K562 (cell line): ENCODE data around the gene NIPAL4. TPM values are rescaled to one million over a fixed set of nuclear protein-coding genes. Genes with fewer than 3 reads are reported as not detected.

Source experiments
- BDP1 ChIP-seq: IDR thresholded peaks from 3 replicates; pipeline ENCODE4 v1.6.1; 2011; ENCODE audit not compliant: insufficient read length, insufficient read depth
- CREBBP ChIP-seq: IDR thresholded peaks from one replicate; pipeline ENCODE4 v1.6.1; 2012; ENCODE audit warnings: low read depth, mild to moderate bottlenecking, control low read depth, inconsistent platforms, low read length
- DEAF1 ChIP-seq: fragments of 450-650 bp; formaldehyde crosslinking; IDR thresholded peaks from 2 replicates; pipeline ENCODE4 v1.4.0; 2020; ENCODE audit warnings: mild to moderate bottlenecking, moderate library complexity
- DPF2 ChIP-seq: fragments of 450-650 bp; IDR thresholded peaks from 2 replicates; pipeline ENCODE4 v1.6.1; 2016
- E2F1 ChIP-seq: sonication (generic); formaldehyde crosslinking; IDR thresholded peaks from 2 replicates; pipeline ENCODE4 v1.8.1; 2023; ENCODE audit warnings: mild to moderate bottlenecking, missing genetic modification reagents, moderate library complexity
- HDAC8 ChIP-seq: fragments of 450-650 bp; IDR thresholded peaks from 2 replicates; pipeline ENCODE4 v1.6.1; 2016; ENCODE audit warnings: mild to moderate bottlenecking, missing genetic modification characterization, moderate library complexity, missing compliant biosample characterization
- HES1 ChIP-seq: fragments of 450-650 bp; IDR thresholded peaks from 2 replicates; pipeline ENCODE4 v1.6.1; 2016; ENCODE audit warnings: low read depth, mild to moderate bottlenecking, moderate library complexity
- HMBOX1 ChIP-seq: sonication (generic); IDR thresholded peaks from 2 replicates; pipeline ENCODE4 v1.6.1; 2016
- JUNB ChIP-seq: fragments of 450-650 bp; formaldehyde crosslinking; conservative IDR thresholded peaks from 2 replicates; pipeline ENCODE4 v1.4.0; 2020; ENCODE audit warnings: mild to moderate bottlenecking
- NCOA4 ChIP-seq: fragments of 450-650 bp; IDR thresholded peaks from 2 replicates; pipeline ENCODE4 v1.6.1; 2018; ENCODE audit warnings: mild to moderate bottlenecking; ENCODE audit not compliant: partially characterized antibody
- PCBP2 ChIP-seq: fragments of 200-400 bp; formaldehyde crosslinking; IDR thresholded peaks from 2 replicates; pipeline ENCODE4 v1.6.1; 2018; ENCODE audit warnings: low read length, low read depth, mild to moderate bottlenecking, moderate library complexity; ENCODE audit not compliant: poor library complexity, severe bottlenecking
- POLR3A ChIP-seq: IDR thresholded peaks from 2 replicates; pipeline ENCODE4 v1.6.1; 2011; ENCODE audit warnings: borderline replicate concordance, mild to moderate bottlenecking, moderate library complexity; ENCODE audit not compliant: insufficient read length, insufficient read depth; ENCODE audit errors: extremely low read depth
- RAD21 ChIP-seq, 2 experiments: fragments of 250-450 bp in 1 of 2; fragments of 450-650 bp in 1 of 2; sonication (Bioruptor Pico) in 1 of 2; formaldehyde crosslinking in 1 of 2; IDR thresholded peaks in 1 of 2; conservative IDR thresholded peaks in 1 of 2; 2 replicates each; pipeline versions ENCODE4 v1.4.0 to v1.8.0; 2020 to 2022; ENCODE audit warnings: mild to moderate bottlenecking in 2 of 2, moderate library complexity in 1 of 2
- RB1 ChIP-seq: fragments of 450-650 bp; IDR thresholded peaks from 2 replicates; pipeline ENCODE4 v1.6.1; 2017; ENCODE audit warnings: low read depth, mild to moderate bottlenecking
- SLC30A9 ChIP-seq: fragments of 250-450 bp; sonication (Bioruptor Pico); IDR thresholded peaks from 2 replicates; pipeline ENCODE4 v1.8.0; 2022; ENCODE audit warnings: mild to moderate bottlenecking, moderate library complexity
- SMARCB1 ChIP-seq: IDR thresholded peaks from 2 replicates; pipeline ENCODE4 v1.6.1; 2011; ENCODE audit warnings: improper control_type of control experiment, low read depth; ENCODE audit not compliant: insufficient read length
- SMC3 ChIP-seq: conservative IDR thresholded peaks from 2 replicates; pipeline ENCODE4 v1.6.1; 2011; ENCODE audit warnings: low read depth, low read length, improper control_type of control experiment; ENCODE audit not compliant: insufficient read depth
- U2AF2 ChIP-seq: fragments of 200-400 bp; formaldehyde crosslinking; optimal IDR thresholded peaks from 2 replicates; pipeline ENCODE3; 2017; ENCODE audit warnings: low read depth, mild to moderate bottlenecking, low read length
- XRCC4 ChIP-seq: IDR thresholded peaks from one replicate; pipeline ENCODE4 v1.6.1; 2011; ENCODE audit not compliant: insufficient read depth, insufficient read length; ENCODE audit errors: extremely low read depth
- ZC3H11A ChIP-seq: IDR thresholded peaks from 2 replicates; pipeline ENCODE4 v1.6.1; 2012; ENCODE audit warnings: low read depth, low read length, improper control_type of control experiment
- ZFPM2 ChIP-seq: fragments of 250-450 bp; sonication (Bioruptor Pico); IDR thresholded peaks from 2 replicates; pipeline ENCODE4 v1.5.1; 2022; ENCODE audit warnings: mild to moderate bottlenecking
- ZFX ChIP-seq: sonication (generic); formaldehyde crosslinking; IDR thresholded peaks from 2 replicates; pipeline ENCODE4 v1.8.0; 2022; ENCODE audit warnings: mild to moderate bottlenecking, missing genetic modification reagents, moderate library complexity
- ZNF197 ChIP-seq: fragments of 200-800 bp; sonication (Bioruptor generic); IDR thresholded peaks from 2 replicates; pipeline ENCODE4 v1.6.1; 2016; ENCODE audit warnings: low read depth, missing genetic modification characterization, missing compliant biosample characterization
- ZNF224 ChIP-seq: sonication (generic); formaldehyde crosslinking; IDR thresholded peaks from 2 replicates; pipeline ENCODE4 v1.8.0; 2022; ENCODE audit warnings: mild to moderate bottlenecking, missing genetic modification reagents
- ZNF354B ChIP-seq: fragments of 250-450 bp; sonication (Bioruptor Pico); IDR thresholded peaks from 2 replicates; pipeline ENCODE4 v1.4.0; 2020
- ZNF644 ChIP-seq: fragments of 200-800 bp; sonication (Bioruptor generic); IDR thresholded peaks from 2 replicates; pipeline ENCODE4 v1.6.1; 2016; ENCODE audit warnings: low read depth, missing genetic modification characterization, missing compliant biosample characterization
- polyA plus RNA-seq, 8 experiments: library from polyadenylated mRNA; depleted of rRNA in 4 of 8; stranded (reverse) in 5 of 8; unstranded in 3 of 8; fragments of >200 nt; fragmentation: Nextera tagmentation in 2 of 8; fragmentation: Illumina TruSeq in 1 of 8; extraction: Ambion mirVana in 2 of 8; extraction: Trizol in 1 of 8; gene quantifications; 2 replicates each; pipeline versions ENCODE4 v1.2.1 to v1.2.3, GENCODE V29; 2011 to 2014; ENCODE audit warnings: inconsistent platforms in 1 of 8, missing spikeins in 1 of 8
- total RNA-seq, 7 experiments: library from RNA; depleted of rRNA in 6 of 7; stranded (reverse); fragments of >200 nt in 6 of 7; fragmentation: Illumina TruSeq in 2 of 7; extraction: Trizol in 2 of 7; gene quantifications; 2 replicates each; pipeline versions ENCODE4 v1.2.1 to v1.2.3, GENCODE V29; 2011 to 2021; ENCODE audit warnings: low replicate concordance in 1 of 7

The NIPAL4 gene
- total and polyA plus RNA-seq, 9 of the 15 experiments (the other 6 are each of a cell fraction or from before 2014, with no cell fraction given) = not detected

- TF ChIP-seq HES1 = no peak
- TF ChIP-seq RB1 = no peak
- TF ChIP-seq JUNB (CRISPR knock-in tag) = no peak
- TF ChIP-seq ZFPM2 (CRISPR knock-in tag) = no peak
- no peak for TF ChIP-seq ZC3H11A
- no peak for TF ChIP-seq BDP1
- no peak for TF ChIP-seq U2AF2
- no peak for TF ChIP-seq SMARCB1
- no peak for TF ChIP-seq ZFX (CRISPR knock-in tag)
- no peak for TF ChIP-seq SLC30A9 (CRISPR knock-in tag)
- TF ChIP-seq CREBBP = no peak
- no peak for TF ChIP-seq ZNF644
- no peak for TF ChIP-seq ZNF354B (CRISPR knock-in tag)
- TF ChIP-seq ZNF224 = no peak
- TF ChIP-seq E2F1 (CRISPR knock-in tag) = no peak
- peak; percentile 57 for TF ChIP-seq SMC3
- no peak for TF ChIP-seq ZNF197 (CRISPR knock-in tag)
- no peak for TF ChIP-seq NCOA4
- TF ChIP-seq RAD21 (CRISPR knock-in tag; conservative IDR thresholded peaks at IDR 0.05 in 1 of 2, IDR thresholded peaks at IDR 0.05 in 1 of 2) = peak; percentile 84 to 87
- no peak for TF ChIP-seq HDAC8
- TF ChIP-seq DEAF1 (CRISPR knock-in tag) = peak; percentile 83
- no peak for TF ChIP-seq DPF2
- TF ChIP-seq XRCC4 = no peak
- no peak for TF ChIP-seq HMBOX1
- TF ChIP-seq PCBP2 = no peak
- no peak for TF ChIP-seq POLR3A
These were observed 16.8 kb downstream of the NIPAL4 start (continued) for GRCh38 chr5:157476702-157477408.
